Measurements from ENCODE around the gene KRTAP5-7. TPM values are rescaled to one million over a fixed set of nuclear protein-coding genes. Genes with fewer than 3 reads are reported as not detected.
"Not testable (repeated sequence)": the region's sequence is repeated elsewhere in the genome, so short reads cannot be mapped to it uniquely, and the experiment has no call there.

Gene KRTAP5-7
- polyA plus RNA-seq, 3 donors from 2014 or later = not detected

- not testable (repeated sequence) for H3K36me3 Mint-ChIP-seq; H3K27ac Mint-ChIP-seq; H3K27me3 Mint-ChIP-seq (ENCODE audit: low read depth in 3 of 3); H3K4me1 Mint-ChIP-seq; DNase-seq; H3K4me3 Mint-ChIP-seq; H3K9me3 Mint-ChIP-seq
Measured at GRCh38 chr11:71534711-71535608, 7.9 kb downstream of the KRTAP5-7 start.

GRCh38 chr11:71535825-71536224, 8.8 kb downstream of the KRTAP5-7 start:
- no peaks in the 10 kb centered on the region for H3K9me3 Mint-ChIP-seq

GRCh38 chr11:71537537-71537936, 10.5 kb downstream of the KRTAP5-7 start:
- DNase-seq = no peak
- no peaks in the 10 kb centered on the region for H3K4me1 Mint-ChIP-seq
- H3K9me3 Mint-ChIP-seq = no peaks in the 10 kb centered on the region
- no peak overlapping the region for H3K27ac Mint-ChIP-seq
- peaks cover 0 to 6% (median 4%) of the 10 kb centered on the region in 3 donors for H3K27me3 Mint-ChIP-seq (ENCODE audit: low read depth in 3 of 3)
- no peak overlapping the region for H3K4me3 Mint-ChIP-seq
- no peaks in the 10 kb centered on the region for H3K36me3 Mint-ChIP-seq

More at GRCh38 chr11:71535825-71536224, 8.8 kb downstream of the KRTAP5-7 start:
- H3K36me3 Mint-ChIP-seq = no peaks in the 10 kb centered on the region
- no peaks in the 10 kb centered on the region for H3K4me1 Mint-ChIP-seq
- no peak overlapping the region for H3K27ac Mint-ChIP-seq
- peaks cover 0 to 6% (median 3%) of the 10 kb centered on the region in 3 donors for H3K27me3 Mint-ChIP-seq (ENCODE audit: low read depth in 3 of 3)
- H3K4me3 Mint-ChIP-seq = no peak overlapping the region
- DNase-seq = no peak

- not testable (repeated sequence) for H3K36me3 Mint-ChIP-seq; H3K27me3 Mint-ChIP-seq (ENCODE audit: low read depth in 3 of 3); H3K4me1 Mint-ChIP-seq; H3K9me3 Mint-ChIP-seq; DNase-seq; H3K4me3 Mint-ChIP-seq; H3K27ac Mint-ChIP-seq
Measured at GRCh38 chr11:71537977-71538665, 11.1 kb downstream of the KRTAP5-7 start, which contains the start of gene KRTAP5-8. TSS of gene KRTAP5-8 (plus strand) at chr11:71538025. CDS start at chr11:71538056, 31 bp downstream.

GRCh38 chr11:71538666-71538990, 11.6 kb downstream of the KRTAP5-7 start:
- Mint-ChIP-seq H3K9me3 (no peaks in the 10 kb centered on the region), H3K27me3 (ENCODE audit: low read depth in 3 of 3) (peaks cover 0 to 4% (median 2%) of the 10 kb centered on the region in 3 donors), H3K4me1 (peaks cover 0 to 4% of the 10 kb centered on the region in 2 donors), H3K4me3 (no peak overlapping the region), H3K36me3 (no peaks in the 10 kb centered on the region), H3K27ac (no peak overlapping the region)
- DNase-seq = no peak

GRCh38 chr11:71539017-71539416, 11.9 kb downstream of the KRTAP5-7 start:
- Mint-ChIP-seq H3K4me1 (peaks cover 0 to 6% of the 10 kb centered on the region in 2 donors), H3K9me3 (no peaks in the 10 kb centered on the region), H3K27me3 (ENCODE audit: low read depth in 3 of 3) (peaks cover 0 to 4% (median 2%) of the 10 kb centered on the region in 3 donors), H3K36me3 (no peaks in the 10 kb centered on the region), H3K4me3 (no peak overlapping the region), H3K27ac (no peak overlapping the region)
- DNase-seq = no peak

GRCh38 chr11:71539971-71540370, 12.9 kb downstream of the KRTAP5-7 start:
- not testable (repeated sequence) for H3K4me1 Mint-ChIP-seq; H3K27me3 Mint-ChIP-seq (ENCODE audit: low read depth in 3 of 3); DNase-seq; H3K9me3 Mint-ChIP-seq; H3K27ac Mint-ChIP-seq; H3K36me3 Mint-ChIP-seq; H3K4me3 Mint-ChIP-seq

GRCh38 chr11:71540521-71541304, 13.6 kb downstream of the KRTAP5-7 start:
- not testable (repeated sequence) for H3K36me3 Mint-ChIP-seq; H3K9me3 Mint-ChIP-seq; H3K27me3 Mint-ChIP-seq (ENCODE audit: low read depth in 3 of 3); H3K4me3 Mint-ChIP-seq; H3K4me1 Mint-ChIP-seq; H3K27ac Mint-ChIP-seq; DNase-seq

- Mint-ChIP-seq H3K27ac (no peak overlapping the region), H3K36me3 (no peaks in the 10 kb centered on the region), H3K9me3 (no peaks in the 10 kb centered on the region), H3K4me1 (peaks cover 0 to 6% of the 10 kb centered on the region in 2 donors), H3K27me3 (ENCODE audit: low read depth in 3 of 3) (peaks cover 0 to 6% (median 2%) of the 10 kb centered on the region in 3 donors), H3K4me3 (no peak overlapping the region)
- no peak for DNase-seq
Measured at GRCh38 chr11:71542382-71542781, 15.3 kb downstream of the KRTAP5-7 start.

- Mint-ChIP-seq H3K36me3 (no peaks in the 10 kb centered on the region), H3K4me1 (peaks cover 0 to 6% of the 10 kb centered on the region in 2 donors), H3K4me3 (no peak overlapping the region), H3K27me3 (ENCODE audit: low read depth in 3 of 3) (peaks cover 0 to 6% (median 2%) of the 10 kb centered on the region in 3 donors), H3K27ac (no peak overlapping the region), H3K9me3 (no peaks in the 10 kb centered on the region)
- no peak for DNase-seq
Measured at GRCh38 chr11:71542879-71543777, 16.1 kb downstream of the KRTAP5-7 start.

- Mint-ChIP-seq H3K9me3 (no peaks in the 10 kb centered on the region), H3K36me3 (no peaks in the 10 kb centered on the region), H3K4me1 (peaks cover 0 to 6% of the 10 kb centered on the region in 2 donors), H3K27ac (peak overlapping the region in 1 of 6 donors; percentile 52), H3K4me3 (no peak overlapping the region), H3K27me3 (ENCODE audit: low read depth in 3 of 3) (peaks cover 0 to 8% (median 2%) of the 10 kb centered on the region in 3 donors)
- DNase-seq = no peak
Measured at GRCh38 chr11:71543866-71544265, 16.8 kb downstream of the KRTAP5-7 start.

GRCh38 chr11:71544525-71545214, 17.6 kb downstream of the KRTAP5-7 start:
- Mint-ChIP-seq H3K4me1 (peaks cover 0 to 6% of the 10 kb centered on the region in 2 donors), H3K27ac (no peak overlapping the region), H3K36me3 (no peaks in the 10 kb centered on the region), H3K9me3 (no peaks in the 10 kb centered on the region), H3K27me3 (ENCODE audit: low read depth in 3 of 3) (peaks cover 0 to 9% (median 2%) of the 10 kb centered on the region in 3 donors), H3K4me3 (no peak overlapping the region)
- DNase-seq = no peak

All from immature natural killer cell (primary cell).